ENCODE data around the gene IVNS1ABP.

- TF ChIP-seq CTCF (IDR thresholded peaks at IDR 0.05) = no peak
- no peak for TF ChIP-seq POLR2A (IDR thresholded peaks at IDR 0.05)
- TF ChIP-seq EP300 (IDR thresholded peaks at IDR 0.05) = no peak
Observed at GRCh38 chr1:185268352-185268751, 48.7 kb downstream of the IVNS1ABP start.
